H1 (cell line): ENCODE measurements around the gene MDM4. TPM values are rescaled to one million over a fixed set of nuclear protein-coding genes. Genes with fewer than 3 reads are reported as not detected.

Source experiments
- CTCF ChIA-PET: fragments of 300-600 bp; sonication (Branson Sonifier 250); formaldehyde crosslinking; loops from one replicate; lab custom pipeline; 2021; ENCODE audit not compliant: partially characterized antibody; lab: Charles Lee
- POLR2A ChIA-PET: fragments of 300-600 bp; sonication (Branson Sonifier 250); formaldehyde crosslinking; loops from one replicate; lab custom pipeline; 2021; ENCODE audit warnings: inconsistent platforms; ENCODE audit not compliant: partially characterized antibody; lab: Charles Lee
- DNase-seq, 2 experiments: peaks; one replicate each; pipeline versions ENCODE4 v3.0.0 to v3.0.0-alpha.2; 2010 to 2022; ENCODE audit warnings: low spot score in 2 of 2, low read depth in 1 of 2, mixed read lengths in 1 of 2
- FAIRE-seq: peaks from 2 replicates; lab custom pipeline; 2011; peaks lifted over from hg19 to GRCh38; lab: Jason Lieb, UNC
- H2AFZ ChIP-seq: 2 replicates; pipeline ENCODE4 v1.8.1; 2012; ENCODE audit warnings: low read length, inconsistent platforms
- H2AK5ac ChIP-seq: 2 replicates; pipeline ENCODE4 v1.6.1; 2013; ENCODE audit warnings: low read depth, low read length
- H2BK120ac ChIP-seq: replicated peaks from 2 replicates; pipeline ENCODE3; 2013; ENCODE audit warnings: low read depth, low read length, inconsistent platforms
- H2BK12ac ChIP-seq: 2 replicates; pipeline ENCODE4 v1.6.1; 2013; ENCODE audit warnings: low read depth, low read length
- H2BK15ac ChIP-seq: 2 replicates; pipeline ENCODE4 v1.6.1; 2013; ENCODE audit warnings: low read length
- H2BK20ac ChIP-seq: 2 replicates; pipeline ENCODE4 v1.6.1; 2013; ENCODE audit warnings: low read length
- H2BK5ac ChIP-seq: 2 replicates; pipeline ENCODE4 v1.6.1; 2013; ENCODE audit warnings: low read depth, low read length
- H3K14ac ChIP-seq: 2 replicates; pipeline ENCODE4 v1.6.1; 2013; ENCODE audit warnings: inconsistent platforms; ENCODE audit not compliant: insufficient read length
- H3K18ac ChIP-seq: 2 replicates; pipeline ENCODE4 v1.6.1; 2013; ENCODE audit warnings: low read length; ENCODE audit errors: extremely low read depth
- H3K23ac ChIP-seq: 2 replicates; pipeline ENCODE4 v1.6.1; 2013; ENCODE audit warnings: inconsistent platforms; ENCODE audit not compliant: insufficient read length
- H3K23me2 ChIP-seq: 2 replicates; pipeline ENCODE4 v1.6.1; 2013; ENCODE audit warnings: low read depth, low read length
- H3K27ac ChIP-seq: 2 replicates; pipeline ENCODE4 v1.6.1; 2011; ENCODE audit warnings: low read depth, low read length, inconsistent platforms
- H3K27me3 ChIP-seq, 4 experiments: replicated peaks in 1 of 4; 1 replicate in 1 of 4; 2 replicates in 3 of 4; pipeline versions ENCODE4 v1.6.1 to v1.8.1; 2011 to 2013; ENCODE audit warnings: low read length in 3 of 4, mild to moderate bottlenecking in 3 of 4, inconsistent platforms in 2 of 4, mixed read lengths in 2 of 4, moderate library complexity in 1 of 4; ENCODE audit not compliant: control insufficient read depth in 3 of 4, insufficient read depth in 3 of 4; ENCODE audit errors: extremely low read depth in 1 of 4
- H3K36me3 ChIP-seq, 4 experiments: 2 replicates each; pipeline versions ENCODE4 v1.6.1 to v1.8.1; 2011 to 2013; ENCODE audit warnings: mild to moderate bottlenecking in 4 of 4, low read length in 3 of 4, moderate library complexity in 2 of 4, control low read depth in 1 of 4, inconsistent platforms in 1 of 4; ENCODE audit not compliant: insufficient read depth in 4 of 4, control insufficient read depth in 2 of 4
- H3K4ac ChIP-seq: replicated peaks from 2 replicates; pipeline ENCODE3; 2013; ENCODE audit warnings: low read length, low read depth, mixed read lengths, inconsistent platforms; ENCODE audit not compliant: insufficient read length
- H3K4me1 ChIP-seq, 4 experiments: replicated peaks in 1 of 4; 1 replicate in 1 of 4; 2 replicates in 3 of 4; pipeline versions ENCODE4 v1.6.1 to v1.8.1; 2011 to 2013; ENCODE audit warnings: low read length in 3 of 4, inconsistent platforms in 2 of 4, mixed read lengths in 1 of 4; ENCODE audit not compliant: insufficient read depth in 4 of 4, control insufficient read depth in 3 of 4
- H3K4me2 ChIP-seq, 2 experiments: 2 replicates each; pipeline versions ENCODE4 v1.6.1 to v1.8.1; 2011 to 2013; ENCODE audit warnings: low read depth in 2 of 2, low read length in 2 of 2, control low read depth in 1 of 2, inconsistent platforms in 1 of 2, mild to moderate bottlenecking in 1 of 2; ENCODE audit not compliant: insufficient read depth in 1 of 2
- H3K4me3 ChIP-seq, 4 experiments: fragments of 200-600, 300-600 bp in 1 of 4; sonication (generic), shearing (Covaris generic), sonication (Bioruptor Twin) in 1 of 4; 2 replicates each; pipeline versions ENCODE4 v1.5.1 to v1.8.1; 2011 to 2016; ENCODE audit warnings: low read length in 4 of 4, low read depth in 3 of 4, control low read depth in 2 of 4, inconsistent platforms in 2 of 4, mild to moderate bottlenecking in 2 of 4, mixed read lengths in 1 of 4, moderate library complexity in 1 of 4; ENCODE audit not compliant: insufficient read depth in 2 of 4; ENCODE audit errors: extremely low read depth in 1 of 4
- H3K56ac ChIP-seq: replicated peaks from 2 replicates; pipeline ENCODE3; 2013; ENCODE audit warnings: low read depth, mild to moderate bottlenecking, mixed read lengths, low read length, inconsistent platforms; ENCODE audit not compliant: insufficient read length
- H3K79me1 ChIP-seq: 2 replicates; pipeline ENCODE4 v1.6.1; 2013; ENCODE audit warnings: low read depth, low read length, control low read depth
- H3K79me2 ChIP-seq, 2 experiments: 2 replicates each; pipeline versions ENCODE4 v1.6.1 to v1.8.1; 2012 to 2013; ENCODE audit warnings: low read length in 2 of 2, mild to moderate bottlenecking in 2 of 2, inconsistent platforms in 1 of 2; ENCODE audit not compliant: insufficient read depth in 2 of 2, control insufficient read depth in 1 of 2
- H3K9ac ChIP-seq, 4 experiments: replicated peaks in 1 of 4; 1 replicate in 1 of 4; 2 replicates in 3 of 4; pipeline versions ENCODE4 v1.6.1 to v1.8.1; 2011 to 2013; ENCODE audit warnings: low read depth in 3 of 4, low read length in 3 of 4, control low read depth in 2 of 4, mild to moderate bottlenecking in 2 of 4, moderate library complexity in 2 of 4, inconsistent platforms in 1 of 4; ENCODE audit errors: extremely low read depth in 1 of 4
- H3K9me3 ChIP-seq, 2 experiments: 2 replicates each; pipeline versions ENCODE4 v1.6.1 to v1.8.1; 2012 to 2013; ENCODE audit warnings: mild to moderate bottlenecking in 2 of 2, moderate library complexity in 2 of 2, control low read depth in 1 of 2, inconsistent platforms in 1 of 2, low read depth in 1 of 2, low read length in 1 of 2, mixed read lengths in 1 of 2; ENCODE audit not compliant: insufficient read depth in 2 of 2
- H4K20me1 ChIP-seq, 2 experiments: replicated peaks in 1 of 2; 2 replicates each; pipeline versions ENCODE3 to v1.8.1; 2011 to 2013; ENCODE audit warnings: inconsistent platforms in 2 of 2, low read length in 2 of 2, mild to moderate bottlenecking in 1 of 2; ENCODE audit not compliant: insufficient read depth in 2 of 2, control insufficient read depth in 1 of 2
- H4K5ac ChIP-seq: 2 replicates; pipeline ENCODE4 v1.6.1; 2013; ENCODE audit warnings: low read length, low read depth, mixed read lengths, inconsistent platforms; ENCODE audit not compliant: insufficient read length
- H4K8ac ChIP-seq: 2 replicates; pipeline ENCODE4 v1.8.0; 2013; ENCODE audit warnings: mild to moderate bottlenecking, moderate library complexity, low read length, inconsistent platforms; ENCODE audit not compliant: insufficient read depth; ENCODE audit errors: extremely low read depth
- H4K91ac ChIP-seq: replicated peaks from 2 replicates; pipeline ENCODE3; 2013; ENCODE audit warnings: low read length, mixed read lengths, inconsistent platforms; ENCODE audit not compliant: insufficient read length
- ATF3 ChIP-seq: IDR thresholded peaks from 2 replicates; pipeline ENCODE4 v1.6.1; 2011; ENCODE audit warnings: low read depth, mild to moderate bottlenecking, low read length; ENCODE audit not compliant: insufficient read depth
- CEBPB ChIP-seq: IDR thresholded peaks from 2 replicates; pipeline ENCODE4 v1.6.1; 2012; ENCODE audit warnings: low read depth, low read length
- CTBP2 ChIP-seq: IDR thresholded peaks from 2 replicates; pipeline ENCODE4 v1.7.0; 2011; ENCODE audit warnings: borderline replicate concordance, mild to moderate bottlenecking, moderate library complexity, mixed read lengths, low read length; ENCODE audit not compliant: insufficient read depth, insufficient read length
- FOSL1 ChIP-seq: IDR thresholded peaks from 2 replicates; pipeline ENCODE4 v1.6.1; 2011; ENCODE audit warnings: mild to moderate bottlenecking, low read depth, low read length, moderate library complexity; ENCODE audit not compliant: insufficient read depth
- NRF1 ChIP-seq: IDR thresholded peaks from 2 replicates; pipeline ENCODE4 v1.6.1; 2011; ENCODE audit warnings: mild to moderate bottlenecking, low read depth, low read length, improper control_type of control experiment
- RFX5 ChIP-seq: IDR thresholded peaks from 2 replicates; pipeline ENCODE4 v1.6.1; 2011; ENCODE audit warnings: low read depth, low read length, improper control_type of control experiment, borderline replicate concordance
- RXRA ChIP-seq: IDR thresholded peaks from 2 replicates; pipeline ENCODE4 v1.6.1; 2011; ENCODE audit warnings: low read depth, mild to moderate bottlenecking, low read length, moderate library complexity; ENCODE audit not compliant: insufficient read depth
- WGBS, 2 experiments: shearing (Covaris generic) in 1 of 2; methylation state at CpG; one replicate each; pipeline versions ENCODE4 v1.1.6 to v1.1.7; 2013 to 2015; ENCODE audit warnings: low lambda C conversion rate in 2 of 2, mixed read lengths in 2 of 2, inconsistent platforms in 1 of 2, low coverage in 1 of 2, missing lambda C conversion rate in 1 of 2; ENCODE audit not compliant: insufficient replicate concordance in 2 of 2, insufficient coverage in 1 of 2, insufficient read length in 1 of 2; ENCODE audit errors: extremely low coverage in 1 of 2, missing lambda C conversion rate in 1 of 2; 5-methylcytosine and 5-hydroxymethylcytosine counted together
- polyA plus RNA-seq, 7 experiments: library from polyadenylated mRNA; depleted of rRNA in 3 of 7; stranded (reverse) in 5 of 7; unstranded in 2 of 7; fragments of >200 nt in 5 of 7; fragments of 200-250 nt in 2 of 7; gene quantifications; 1 replicate in 5 of 7; 2 replicates in 1 of 7; 4 replicates in 1 of 7; pipeline versions ENCODE4 v1.2.1 to v1.2.3, GENCODE V29; 2011 to 2013; ENCODE audit warnings: missing spikeins in 2 of 7, mixed read lengths in 2 of 7
- total RNA-seq: library from RNA; stranded (reverse); fragmentation: NEBNext Ultra II Directional; extraction: Animal tissue kit (Norgen Biotek cat#: 25700); gene quantifications from 2 replicates; pipeline ENCODE4 v1.2.1, GENCODE V29; 2021

Gene MDM4
- total and polyA plus RNA-seq, 2 of the 8 experiments (the other 6 are each of a cell fraction or from before 2014, with no cell fraction given), result 10.8 to 84.9 TPM

GRCh38 chr1:204499511-204500468 is 16.4 kb upstream of the MDM4 start:
- Histone ChIP-seq H3K79me1 (no peaks in the 10 kb centered on the region), H3K4me1 (peaks cover 0 to 4% (median 1%) of the 10 kb centered on the region in 4 experiments; a peak in 1 of 7 replicates), H3K18ac (no peak overlapping the region), H2AFZ (no peak overlapping the region), H2BK5ac (no peak overlapping the region), H3K4me2 (no peak overlapping the region), H3K9me3 (no peaks in the 10 kb centered on the region), H3K4me3 (no peak overlapping the region), H3K23me2 (peaks cover 4% of the 10 kb centered on the region; the same call in 1 of the 2 replicates), H4K5ac (no peak overlapping the region), H2BK15ac (no peak overlapping the region), H2BK12ac (no peak overlapping the region), H2BK120ac (no peak overlapping the region), H4K91ac (no peak overlapping the region), H2AK5ac (no peak overlapping the region), H3K36me3 (no peaks in the 10 kb centered on the region), H2BK20ac (no peak overlapping the region), H3K4ac (no peak overlapping the region), H3K79me2 (no peaks in the 10 kb centered on the region), H4K8ac (no peak overlapping the region), H3K9ac (no peak overlapping the region), H3K23ac (no peak overlapping the region), H3K27ac (no peak overlapping the region), H3K56ac (no peak overlapping the region), H3K14ac (no peak overlapping the region), H4K20me1 (no peaks in the 10 kb centered on the region), H3K27me3 (peaks cover 0 to 3% (median under 1%) of the 10 kb centered on the region in 4 experiments; a peak in 1 of 7 replicates)
- FAIRE-seq (no peak), DNase-seq (no peak)
- ChIA-PET CTCF (interaction anchor here (0.7 to 49.0 kb wide), 4 partner anchors 19 to 199 kb away, joined by 3 to 2124 read pairs (median 182); no protein-coding TSS in a partner anchor), POLR2A (interaction anchor here (1.0 to 1.8 kb wide), 4 partner anchors 8 to 87 kb away, joined by 3 to 5 read pairs (median 4); no protein-coding TSS in a partner anchor)
- TF ChIP-seq ATF3, result no peak
- no peak for TF ChIP-seq RXRA
- TF ChIP-seq RFX5, result no peak
- TF ChIP-seq CEBPB, result peak; percentile 77
- no peak for TF ChIP-seq CTBP2
- no peak for TF ChIP-seq FOSL1
- no peak for TF ChIP-seq NRF1
- WGBS, 2 experiments, result 86% methylated on average over 7 of the region's 7 CpGs; no CpG with 5 or more reads in 1 of the 2 experiments
